Lung (tissue), 12 donors: ENCODE measurements around the gene TNNI2. TPM values are rescaled to one million over a fixed set of nuclear protein-coding genes. Genes with fewer than 3 reads are reported as not detected.
"Not testable (repeated sequence)": the region's sequence is repeated elsewhere in the genome, so short reads cannot be mapped to it uniquely, and the experiment has no call there.

Source experiments
- ATAC-seq: fragments of 200-7000 bp; cut with Tn5 transposase; one replicate; pipeline ENCODE4 v1.9.1; 2020; ENCODE audit warnings: moderate number of reproducible peaks; ENCODE audit not compliant: insufficient read depth, low FRiP score
- DNase-seq, 3 donors: peaks; one replicate each; pipeline ENCODE4 v3.0.0-alpha.2; 2013 to 2017
- H3K27ac ChIP-seq, 2 donors: one replicate each; pipeline ENCODE4 v1.5.1; 2013; ENCODE audit warnings: mild to moderate bottlenecking in 2 of 2, moderate library complexity in 2 of 2, control low read depth in 1 of 2, inconsistent platforms in 1 of 2, low read depth in 1 of 2, low read length in 1 of 2
- H3K27me3 ChIP-seq, 3 donors: one replicate each; pipeline ENCODE4 v1.5.1; 2013; ENCODE audit warnings: low read length in 2 of 3; ENCODE audit not compliant: control insufficient read depth in 3 of 3, insufficient read depth in 3 of 3
- H3K36me3 ChIP-seq, 4 donors: one replicate each; pipeline ENCODE4 v1.5.1; 2013; ENCODE audit warnings: low read length in 4 of 4, mild to moderate bottlenecking in 1 of 4, moderate library complexity in 1 of 4; ENCODE audit not compliant: control insufficient read depth in 4 of 4, insufficient read depth in 4 of 4
- H3K4me1 ChIP-seq, 5 donors: one replicate each; pipeline ENCODE4 v1.5.1; 2013; ENCODE audit warnings: low read length in 5 of 5, mild to moderate bottlenecking in 2 of 5, moderate library complexity in 1 of 5; ENCODE audit not compliant: control insufficient read depth in 5 of 5, insufficient read depth in 5 of 5
- H3K4me3 ChIP-seq: one replicate; pipeline ENCODE4 v1.5.1; 2013; ENCODE audit warnings: mild to moderate bottlenecking, control low read depth, moderate library complexity
- H3K9ac ChIP-seq, 2 donors: one replicate each; pipeline ENCODE4 v1.5.1; 2013; ENCODE audit warnings: low read length in 2 of 2, control low read depth in 1 of 2; ENCODE audit not compliant: insufficient read depth in 1 of 2
- H3K9me3 ChIP-seq, 4 donors: one replicate each; pipeline ENCODE4 v1.5.1; 2013; ENCODE audit warnings: low read length in 3 of 4, mild to moderate bottlenecking in 1 of 4, moderate library complexity in 1 of 4; ENCODE audit not compliant: control insufficient read depth in 4 of 4, insufficient read depth in 3 of 4
- WGBS, 2 donors: extraction: QIAGEN DNeasy Blood & Tissue Kit; methylation state at CpG; one replicate each; pipeline ENCODE4 v1.1.7; 2013; 5-methylcytosine and 5-hydroxymethylcytosine counted together
- polyA plus RNA-seq, 2 donors: library from polyadenylated mRNA; stranded (reverse); fragments of 200-250 nt; gene quantifications; one replicate each; pipeline ENCODE4 v1.2.1, GENCODE V29; 2013
- total RNA-seq, 2 donors: library from RNA; depleted of rRNA in 1 of 2; stranded (reverse); fragments of >200 nt in 1 of 2; gene quantifications; one replicate each; pipeline ENCODE4 v1.2.1, GENCODE V29; 2014 to 2021
- TF ChIP-seq, protein P1 (sequence below): IDR thresholded peaks from 2 replicates; pipeline ENCODE4 v1.5.1; 2012; ENCODE audit warnings: mild to moderate bottlenecking; ENCODE audit errors: control extremely low read depth, extremely low read depth
- donor health status: control.
- donor health status: control.
- donor health status: Bipolar disorder and iron deficiency.
- donor health status: healthy.
- donor health status: DM: yes; HTN: yes; CAD: no.

The TNNI2 gene
- total and polyA plus RNA-seq, 4 donors = 3.1 to 35.8 (median 12.2) TPM

- Histone ChIP-seq H3K9ac (no peak overlapping the region), H3K27ac (no peak overlapping the region), H3K9me3 (peaks cover 0 to 3% (median 0%) of the 10 kb centered on the region in 4 donors), H3K27me3 (peaks cover 0 to under 1% (median 0%) of the 10 kb centered on the region in 3 donors), H3K36me3 (no peaks in the 10 kb centered on the region), H3K4me3 (no peak overlapping the region), H3K4me1 (no peaks in the 10 kb centered on the region)
- TF ChIP-seq, protein P1, sequence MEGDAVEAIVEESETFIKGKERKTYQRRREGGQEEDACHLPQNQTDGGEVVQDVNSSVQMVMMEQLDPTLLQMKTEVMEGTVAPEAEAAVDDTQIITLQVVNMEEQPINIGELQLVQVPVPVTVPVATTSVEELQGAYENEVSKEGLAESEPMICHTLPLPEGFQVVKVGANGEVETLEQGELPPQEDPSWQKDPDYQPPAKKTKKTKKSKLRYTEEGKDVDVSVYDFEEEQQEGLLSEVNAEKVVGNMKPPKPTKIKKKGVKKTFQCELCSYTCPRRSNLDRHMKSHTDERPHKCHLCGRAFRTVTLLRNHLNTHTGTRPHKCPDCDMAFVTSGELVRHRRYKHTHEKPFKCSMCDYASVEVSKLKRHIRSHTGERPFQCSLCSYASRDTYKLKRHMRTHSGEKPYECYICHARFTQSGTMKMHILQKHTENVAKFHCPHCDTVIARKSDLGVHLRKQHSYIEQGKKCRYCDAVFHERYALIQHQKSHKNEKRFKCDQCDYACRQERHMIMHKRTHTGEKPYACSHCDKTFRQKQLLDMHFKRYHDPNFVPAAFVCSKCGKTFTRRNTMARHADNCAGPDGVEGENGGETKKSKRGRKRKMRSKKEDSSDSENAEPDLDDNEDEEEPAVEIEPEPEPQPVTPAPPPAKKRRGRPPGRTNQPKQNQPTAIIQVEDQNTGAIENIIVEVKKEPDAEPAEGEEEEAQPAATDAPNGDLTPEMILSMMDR = no peak
- 29 to 63% methylated on average over 10 of the region's 10 CpGs for WGBS, 2 donors
- no peak for DNase-seq
- no peak for ATAC-seq
These were observed 28.0 kb upstream of the TNNI2 start for GRCh38 chr11:1810761-1811160.

DNA sequence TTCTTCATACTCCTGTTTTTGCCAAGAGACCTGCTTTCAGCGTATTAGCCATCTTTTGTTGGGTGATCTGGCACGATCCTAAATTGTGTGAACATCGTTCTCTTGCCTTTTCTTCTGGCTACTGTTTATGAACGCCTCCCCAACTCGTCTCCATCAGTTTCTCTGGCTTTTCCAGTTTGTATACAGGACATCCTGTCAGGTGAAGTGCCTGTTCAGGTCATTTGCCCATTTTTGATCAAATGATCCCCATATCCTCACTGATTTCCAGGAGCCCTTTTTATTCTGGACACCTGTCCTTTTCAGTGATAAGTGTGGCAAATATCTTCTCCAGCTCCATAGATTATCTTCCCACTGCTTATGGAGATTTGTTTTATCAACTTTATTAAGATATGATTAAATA is 26.5 kb upstream of the TNNI2 start:
- Histone ChIP-seq H3K27ac (no peak overlapping the region), H3K4me1 (no peaks in the 10 kb centered on the region), H3K27me3 (no peaks in the 10 kb centered on the region), H3K4me3 (no peak overlapping the region), H3K36me3 (no peaks in the 10 kb centered on the region), H3K9ac (no peak overlapping the region), H3K9me3 (peaks cover 0 to 3% (median 0%) of the 10 kb centered on the region in 4 donors)
- 88 to 91% methylated on average over 5 of the region's 5 CpGs for WGBS, 2 donors
- ATAC-seq = no peak
- TF ChIP-seq, protein P1 = no peak
- no peak for DNase-seq

GRCh38 chr11:1812801-1813200 is 26.0 kb upstream of the TNNI2 start:
- no peaks in the 10 kb centered on the region for H3K27me3 ChIP-seq
- no peak overlapping the region for H3K27ac ChIP-seq

DNA sequence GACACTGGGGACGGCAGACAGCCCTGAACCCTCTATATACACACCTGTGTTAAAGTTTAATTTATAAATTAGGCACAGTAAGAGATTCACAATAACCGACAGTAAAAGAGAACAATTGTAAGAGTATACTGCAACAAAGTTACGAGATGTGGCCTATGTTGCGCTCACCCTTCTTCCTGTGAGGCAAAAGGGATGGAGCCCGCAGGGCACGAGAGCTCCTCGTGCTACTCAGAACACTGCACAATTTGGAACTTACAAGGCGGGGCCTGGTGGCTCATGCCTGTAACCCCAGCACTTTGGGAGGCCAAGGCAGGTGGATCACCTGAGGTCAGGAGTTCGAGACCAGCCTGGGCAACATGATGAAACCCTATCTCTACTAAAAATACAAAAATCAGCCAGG is 25.4 kb upstream of the TNNI2 start:
- ATAC-seq, H3K27ac ChIP-seq, H3K4me3 ChIP-seq, DNase-seq, H3K9me3 ChIP-seq, H3K27me3 ChIP-seq, H3K36me3 ChIP-seq, H3K4me1 ChIP-seq, H3K9ac ChIP-seq: not testable (repeated sequence)
- WGBS, 2 donors = 61 to 85% methylated on average over 9 of the region's 9 CpGs

More at GRCh38 chr11:1812801-1813200, 26.0 kb upstream of the TNNI2 start:
- Histone ChIP-seq H3K4me1 (no peaks in the 10 kb centered on the region), H3K4me3 (no peak overlapping the region), H3K36me3 (no peaks in the 10 kb centered on the region), H3K9ac (no peak overlapping the region), H3K9me3 (peaks cover 0 to 3% (median 1%) of the 10 kb centered on the region in 4 donors)
- DNase-seq (no peak), ATAC-seq (no peak)
- 83 to 92% methylated on average over 15 of the region's 15 CpGs for WGBS, 2 donors
- TF ChIP-seq, protein P1 = no peak
